ENCODE data around the gene PALM3. TPM values are rescaled to one million over a fixed set of nuclear protein-coding genes. Genes with fewer than 3 reads are reported as not detected.

PALM3 gene
- total and polyA plus RNA-seq, 2 experiments from 2014 or later: 16.6 to 45.8 TPM

- Histone ChIP-seq H4K20me1 (replicated peaks; ENCODE audit: insufficient read depth) (no peaks in the 10 kb centered on the region; the same call in 1 of the 2 replicates), H3K27ac (ENCODE audit: low read depth) (no peak overlapping the region), H3K27me3 (ENCODE audit: insufficient read depth) (peaks cover 15% of the 10 kb centered on the region), H3K4me1 (ENCODE audit: insufficient read depth) (peaks cover 4% of the 10 kb centered on the region; the same call in 1 of the 2 replicates), H3K9me2 (ENCODE audit: insufficient read depth) (no peaks in the 10 kb centered on the region), H3K4me3 (no peak overlapping the region), H3K36me3 (ENCODE audit: insufficient read depth) (no peaks in the 10 kb centered on the region), H3F3A (replicated peaks; ENCODE audit: low read depth) (no peaks in the 10 kb centered on the region; the same call in 1 of the 2 replicates), H2AFZ (no peak overlapping the region), H3K4me2 (no peak overlapping the region), H3K79me2 (replicated peaks; ENCODE audit: insufficient read depth) (no peaks in the 10 kb centered on the region)
- Mint-ChIP-seq H3K4me1 (peaks cover 9% of the 10 kb centered on the region; the same call in 2 of the 3 replicates), H3K9me3 (no peaks in the 10 kb centered on the region; the same call in 2 of the 3 replicates), H3K4me3 (no peak overlapping the region; the same call in 2 of the 3 replicates), H3K27ac (no peak overlapping the region), H3K36me3 (ENCODE audit: low read depth) (peaks cover 24% of the 10 kb centered on the region), H3K27me3 (ENCODE audit: insufficient read depth, low read depth, poor library complexity) (peaks cover 29% of the 10 kb centered on the region)
- ATAC-seq (no peak), DNase-seq (ENCODE audit: low spot score) (no peak)
- TF ChIP-seq CTCF (conservative IDR thresholded peaks at IDR 0.05; ENCODE audit: low read depth in 2 of 2) (no peak), CREB1 (CRISPR knock-in tag; IDR thresholded peaks at IDR 0.05; ENCODE audit: low read depth) (no peak), NANOG (IDR thresholded peaks at IDR 0.05; ENCODE audit: borderline replicate concordance) (no peak), JUNB (IDR thresholded peaks at IDR 0.05; ENCODE audit: unreplicated experiment) (no peak), POLR2AphosphoS5 (IDR thresholded peaks at IDR 0.05; ENCODE audit: low read depth) (no peak), EZH2 (IDR thresholded peaks at IDR 0.05; ENCODE audit: low read depth, unreplicated experiment) (no peak), ETS1 (IDR thresholded peaks at IDR 0.05) (no peak), STAT1 (IDR thresholded peaks at IDR 0.05; ENCODE audit: unreplicated experiment) (no peak), ZNF331 (CRISPR knock-in tag; IDR thresholded peaks at IDR 0.05; ENCODE audit: low read depth) (no peak), EZH2phosphoT487 (IDR thresholded peaks at IDR 0.05; ENCODE audit: unreplicated experiment) (no peak), ZNF114 (CRISPR knock-in tag; IDR thresholded peaks at IDR 0.05) (no peak), ZNF462 (CRISPR knock-in tag; IDR thresholded peaks at IDR 0.05) (no peak), REST (IDR thresholded peaks at IDR 0.05; ENCODE audit: unreplicated experiment) (no peak)
Observed at GRCh38 chr19:14054099-14054498, 7.8 kb downstream of the PALM3 start.

Data from GM23338 (cell line).